HG02884 (cell line): Measurements from ENCODE around the gene WFIKKN1.

Experiments
- ATAC-seq: cut with Tn5 transposase; IDR thresholded peaks from one replicate; pipeline ENCODE4 v1.9.1; 2021; ENCODE audit warnings: mild to moderate bottlenecking, moderate library complexity; ENCODE audit not compliant: unreplicated experiment

Gene WFIKKN1

DNA sequence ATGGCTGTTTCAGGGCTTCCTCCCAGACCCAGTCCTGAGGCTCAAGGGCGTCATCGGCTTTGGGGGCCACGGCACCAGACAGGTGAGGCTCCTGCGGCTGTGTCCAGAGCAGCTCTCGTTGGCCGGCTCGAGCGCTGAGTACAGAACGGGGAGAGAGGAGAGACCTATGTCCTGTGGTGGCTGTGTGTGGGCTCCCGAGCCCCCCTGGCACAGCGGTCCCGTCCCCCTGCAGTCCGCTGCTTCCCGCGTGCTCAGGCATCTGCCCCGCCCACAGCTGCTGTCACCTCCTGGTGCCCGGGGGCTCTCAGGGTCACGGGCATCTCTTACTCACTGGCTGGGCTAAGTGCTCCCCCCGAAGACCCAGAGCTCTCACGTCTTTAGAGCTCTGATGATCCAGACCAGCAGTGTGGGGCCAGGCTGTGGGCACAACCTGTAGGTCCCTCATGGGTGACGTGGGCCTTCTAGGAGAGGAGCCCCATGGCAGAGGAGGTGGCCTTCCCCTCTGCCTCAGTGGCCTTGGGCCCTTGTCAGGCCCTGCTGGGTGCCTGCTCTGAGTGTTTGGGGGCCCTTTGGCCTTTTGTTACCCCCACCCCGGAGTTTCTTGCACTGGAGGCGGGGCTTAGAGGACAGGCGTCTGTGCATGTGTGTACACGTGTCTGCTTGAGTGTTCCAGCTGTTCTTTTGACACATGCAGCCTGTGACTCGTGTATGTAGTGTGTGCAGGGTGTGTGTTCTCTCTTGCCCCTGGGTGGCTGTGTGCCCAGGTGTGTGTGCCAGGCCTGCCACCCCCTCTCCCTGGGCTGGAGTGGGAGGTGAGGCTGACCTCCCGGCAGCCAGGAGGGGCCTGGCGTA lies 21.9 kb downstream of the WFIKKN1 start:
- no peak for ATAC-seq

DNA sequence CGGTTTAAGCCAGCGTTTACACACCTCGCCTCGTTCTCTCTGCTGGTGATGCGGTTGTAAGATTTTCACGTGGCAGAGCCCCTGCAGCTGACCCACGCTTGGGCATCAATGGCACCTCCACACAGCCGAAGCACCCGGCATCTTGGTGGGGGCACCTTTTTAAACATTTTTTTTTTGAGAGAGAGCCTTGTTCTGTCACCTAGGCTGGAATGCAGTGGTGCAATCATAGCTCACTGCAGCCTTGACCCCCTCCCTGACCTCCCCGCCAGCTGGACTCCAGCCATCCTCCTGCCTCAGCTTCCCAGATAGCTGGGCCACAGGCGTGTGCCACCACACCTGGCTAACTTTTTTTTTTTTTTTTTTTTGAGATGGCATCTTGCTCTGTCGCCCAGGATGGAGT lies 23.2 kb downstream of the WFIKKN1 start:
- ATAC-seq: no peak

DNA sequence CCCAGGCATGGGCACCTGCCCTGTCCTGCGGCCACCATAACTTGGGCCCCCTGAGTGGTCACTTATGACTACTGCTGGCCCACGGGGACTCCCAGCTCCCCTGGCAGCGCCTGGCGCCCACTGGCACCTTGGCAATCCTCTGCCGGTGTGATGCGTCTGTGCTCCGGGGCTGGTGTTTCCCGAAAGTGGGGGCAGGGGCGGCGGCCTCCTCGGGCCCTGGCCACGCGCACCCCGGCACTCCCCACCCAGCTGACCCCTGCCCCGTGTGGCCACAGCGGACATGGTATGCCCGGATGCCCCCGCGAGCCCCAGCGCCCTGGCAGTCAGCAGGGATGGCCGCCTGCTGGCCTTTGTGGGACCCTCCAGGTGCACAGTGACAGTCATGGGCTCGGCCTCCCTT lies 26.7 kb downstream of the WFIKKN1 start:
- no peak for ATAC-seq

DNA sequence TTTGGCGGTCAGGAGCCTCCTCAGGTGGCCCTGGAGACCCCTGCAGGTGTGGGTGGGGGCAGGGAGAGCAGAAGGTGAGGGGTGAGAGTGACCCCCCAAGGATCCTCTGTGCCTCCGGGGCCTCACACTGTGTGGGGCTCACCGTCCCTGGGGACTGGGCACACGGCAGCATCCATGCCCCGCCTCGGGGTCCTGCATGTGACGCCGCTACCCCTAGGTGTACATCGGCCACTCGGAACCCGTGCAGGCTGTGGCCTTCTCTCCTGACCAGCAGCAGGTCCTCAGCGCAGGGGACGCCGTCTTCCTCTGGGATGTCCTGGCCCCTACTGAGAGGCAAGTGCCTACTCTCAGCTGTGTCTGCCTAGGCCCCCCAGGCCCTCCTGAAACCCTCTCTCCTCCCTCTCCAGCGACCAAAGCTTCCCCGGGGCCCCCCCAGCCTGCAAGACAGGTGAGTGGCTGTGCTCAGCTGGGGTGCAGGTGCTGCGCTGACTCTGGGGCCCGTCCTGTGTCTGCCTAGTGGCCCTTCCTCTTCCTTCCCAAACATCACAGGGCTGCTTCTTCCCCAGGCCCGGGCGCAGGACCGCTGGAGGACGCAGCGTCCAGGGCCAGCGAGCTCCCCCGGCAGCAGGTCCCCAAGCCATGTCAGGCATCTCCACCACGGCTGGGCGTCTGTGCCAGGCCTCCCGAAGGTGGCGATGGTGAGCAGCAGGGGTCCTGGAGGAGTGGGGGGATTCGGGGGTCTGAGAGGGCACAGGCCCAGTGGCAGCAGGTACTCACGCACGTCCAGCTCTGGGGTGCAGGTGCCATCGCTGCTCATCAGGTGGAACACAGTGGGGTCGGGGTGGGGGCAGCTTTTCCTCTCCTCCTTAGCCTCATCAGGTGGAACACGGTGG lies 28.1 kb downstream of the WFIKKN1 start:
- ATAC-seq: no peak

DNA sequence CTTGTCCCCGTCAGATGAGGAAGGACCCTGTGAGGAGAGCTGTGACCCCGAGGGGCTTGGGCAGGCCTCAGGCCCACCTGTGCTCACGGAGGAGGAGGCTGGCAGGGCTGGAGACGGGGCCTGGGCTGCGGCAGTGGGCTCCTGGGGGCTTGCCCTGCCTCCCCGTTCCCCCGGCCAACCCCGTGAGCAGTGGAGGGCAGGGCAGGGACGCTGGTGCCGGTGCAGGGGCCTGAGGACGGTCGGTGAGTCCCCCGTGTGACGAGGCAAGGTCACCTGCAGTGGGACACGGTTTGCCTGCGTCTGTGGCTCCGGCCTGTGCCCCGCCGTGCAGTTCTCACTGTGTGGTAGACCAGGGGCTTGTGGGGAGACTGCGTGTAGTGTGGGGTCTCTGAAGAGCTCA lies 28.8 kb downstream of the WFIKKN1 start:
- ATAC-seq: no peak

DNA sequence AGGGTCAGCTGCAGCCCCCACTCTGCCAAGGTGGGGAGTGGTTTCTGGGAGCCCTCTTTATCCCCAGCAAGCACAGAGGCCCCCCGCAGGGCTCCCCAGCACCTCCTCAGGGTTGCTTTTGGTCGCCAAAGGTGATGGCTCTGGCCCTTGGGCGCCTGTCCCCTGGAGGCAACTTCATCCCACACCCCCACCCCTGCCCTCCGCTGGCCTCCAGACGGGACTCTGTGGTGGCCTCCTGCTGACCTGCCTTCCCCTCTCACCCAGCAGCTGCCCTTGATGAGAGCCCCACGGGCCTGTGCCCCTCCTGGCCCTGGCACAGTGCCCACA lies 29.3 kb downstream of the WFIKKN1 start:
- ATAC-seq: no peak

DNA sequence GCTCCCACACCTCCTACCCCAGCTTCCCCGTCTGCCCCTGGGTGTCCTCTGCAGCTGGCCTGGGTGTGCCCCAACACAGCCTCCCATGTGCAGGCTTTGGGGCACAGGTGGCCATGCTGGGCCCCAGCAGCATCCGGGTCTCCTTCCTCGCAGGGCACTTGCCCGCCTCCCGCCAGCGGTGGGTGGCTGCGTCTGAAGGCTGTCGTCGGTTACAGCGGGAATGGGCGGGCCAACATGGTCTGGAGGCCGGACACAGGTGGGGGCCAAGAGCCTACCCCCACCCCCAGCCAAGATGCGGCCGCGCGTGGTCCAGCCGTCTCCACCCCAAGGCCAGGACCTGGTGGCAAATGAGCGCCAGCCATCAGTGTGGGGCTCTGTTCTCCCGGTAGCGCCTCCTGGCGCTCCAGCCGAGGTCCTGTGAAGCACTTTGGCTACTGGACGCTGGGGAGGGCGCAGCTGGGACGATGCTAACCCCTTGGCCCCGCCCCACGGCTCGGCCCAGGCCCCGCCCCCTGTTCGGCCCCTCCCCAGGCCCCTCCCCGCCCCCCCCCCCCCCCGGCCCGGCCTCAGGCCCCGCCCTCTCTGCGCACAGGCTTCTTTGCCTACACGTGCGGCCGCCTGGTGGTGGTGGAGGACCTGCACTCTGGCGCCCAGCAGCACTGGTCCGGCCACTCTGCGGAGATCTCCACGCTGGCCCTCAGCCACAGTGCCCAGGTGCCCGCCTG lies 29.8 kb downstream of the WFIKKN1 start:
- ATAC-seq: no peak

DNA sequence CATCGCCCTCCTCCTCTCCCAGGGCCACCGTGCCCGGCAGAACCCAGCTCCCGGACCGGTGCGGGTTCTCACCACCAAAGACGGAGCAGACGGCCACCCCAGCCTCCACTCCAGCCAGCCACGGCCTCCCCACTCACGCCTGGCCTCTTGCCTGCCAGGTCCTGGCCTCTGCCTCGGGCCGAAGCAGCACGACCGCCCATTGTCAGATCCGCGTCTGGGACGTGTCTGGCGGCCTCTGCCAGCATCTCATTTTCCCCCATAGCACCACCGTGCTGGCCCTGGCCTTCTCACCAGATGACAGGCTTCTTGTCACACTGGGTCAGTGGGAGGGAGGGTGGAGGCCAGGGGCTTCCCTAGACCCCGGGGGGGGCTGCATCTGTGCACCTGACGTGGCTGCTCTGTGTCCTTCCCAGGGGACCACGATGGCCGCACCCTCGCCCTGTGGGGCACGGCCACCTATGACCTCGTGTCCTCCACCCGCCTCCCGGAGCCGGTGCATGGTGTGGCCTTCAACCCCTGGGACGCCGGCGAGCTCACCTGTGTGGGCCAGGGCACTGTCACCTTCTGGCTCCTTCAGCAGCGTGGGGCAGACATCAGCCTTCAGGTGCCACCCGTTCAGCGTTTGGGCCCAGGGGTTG lies 30.5 kb downstream of the WFIKKN1 start:
- ATAC-seq: no peak

DNA sequence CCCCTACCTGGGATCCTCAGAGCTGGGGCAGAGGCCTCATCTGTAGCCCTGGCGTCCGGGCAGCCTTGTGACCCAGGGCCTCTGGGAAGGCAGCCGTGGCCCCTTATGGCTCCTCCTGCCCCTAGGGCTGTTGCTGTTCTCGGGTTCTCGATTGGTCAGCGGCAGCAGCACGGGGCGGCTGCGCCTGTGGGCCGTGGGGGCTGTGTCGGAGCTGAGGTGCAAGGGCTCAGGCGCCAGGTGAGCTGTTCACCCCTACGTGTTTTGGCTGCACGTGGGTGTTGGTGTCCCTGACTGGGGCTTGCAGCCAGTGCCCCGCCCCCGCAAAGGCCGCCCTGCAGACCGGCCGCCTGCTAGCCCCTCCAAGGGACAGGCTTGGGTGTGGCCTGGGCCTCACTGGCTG lies 31.3 kb downstream of the WFIKKN1 start:
- ATAC-seq: no peak

DNA sequence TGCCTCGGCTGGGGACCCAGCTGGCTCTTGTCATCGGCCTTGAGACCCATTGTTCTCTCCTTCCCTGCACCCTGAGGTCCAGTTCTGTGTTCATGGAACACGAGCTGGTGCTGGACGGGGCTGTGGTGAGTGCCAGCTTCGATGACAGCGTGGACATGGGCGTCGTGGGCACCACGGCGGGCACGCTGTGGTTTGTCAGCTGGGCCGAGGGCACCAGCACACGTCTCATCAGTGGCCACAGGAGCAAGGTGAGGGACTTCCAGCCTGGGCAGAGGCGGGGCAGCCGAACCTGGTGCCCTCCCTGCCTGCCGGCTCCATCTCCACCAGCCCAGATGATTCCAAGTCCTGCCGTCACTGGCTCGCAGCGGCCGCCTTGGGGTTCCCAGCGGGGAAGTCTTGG lies 31.8 kb downstream of the WFIKKN1 start:
- no peak for ATAC-seq

DNA sequence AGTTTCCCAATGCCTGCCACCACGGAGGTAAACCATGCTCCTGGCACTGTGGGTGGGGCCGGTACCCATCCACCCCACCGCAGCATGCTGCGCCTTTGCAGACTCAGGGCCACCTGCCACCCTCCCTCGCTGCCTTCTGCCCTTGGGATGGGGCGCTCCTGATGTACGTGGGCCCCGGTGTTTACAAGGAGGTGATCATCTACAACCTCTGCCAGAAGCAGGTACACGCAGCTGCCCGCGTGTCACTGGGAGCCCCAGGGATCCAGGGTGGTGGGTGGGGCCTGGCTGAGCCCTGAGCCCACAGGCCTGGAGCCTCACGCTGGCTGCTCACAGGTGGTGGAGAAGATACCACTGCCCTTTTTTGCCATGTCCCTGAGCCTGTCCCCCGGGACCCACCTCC lies 35.8 kb downstream of the WFIKKN1 start:
- no peak for ATAC-seq

DNA sequence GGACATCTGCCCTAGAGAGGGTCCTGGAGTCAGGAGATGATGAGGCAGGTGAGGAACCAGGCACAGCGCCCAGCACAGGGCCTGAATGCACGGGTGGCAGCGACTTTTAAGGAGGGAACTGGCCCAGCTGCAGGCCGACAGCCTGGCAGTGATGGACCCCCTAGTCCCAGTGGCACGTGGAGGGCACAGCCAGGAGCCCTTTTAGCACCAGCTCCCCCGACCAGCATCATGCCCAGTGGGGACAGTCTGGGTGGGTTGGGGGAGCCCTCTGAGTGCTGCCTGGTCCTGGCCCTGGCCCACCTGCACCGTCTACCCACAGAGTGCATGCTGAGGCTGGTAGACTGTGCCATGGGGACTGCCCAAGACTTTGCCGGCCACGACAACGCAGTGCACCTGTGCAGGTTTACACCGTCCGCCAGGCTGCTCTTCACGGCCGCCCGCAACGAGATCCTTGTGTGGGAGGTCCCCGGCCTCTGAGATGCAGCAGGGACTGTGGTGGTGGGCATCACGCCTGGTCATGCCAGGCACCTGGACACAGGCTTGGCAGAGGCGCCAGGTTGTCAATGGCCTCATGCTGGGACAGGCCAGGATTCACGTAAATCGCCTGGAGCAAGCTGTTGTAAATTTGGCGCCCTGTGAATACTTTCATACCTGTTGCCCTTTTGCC lies 36.5 kb downstream of the WFIKKN1 start:
- no peak for ATAC-seq

DNA sequence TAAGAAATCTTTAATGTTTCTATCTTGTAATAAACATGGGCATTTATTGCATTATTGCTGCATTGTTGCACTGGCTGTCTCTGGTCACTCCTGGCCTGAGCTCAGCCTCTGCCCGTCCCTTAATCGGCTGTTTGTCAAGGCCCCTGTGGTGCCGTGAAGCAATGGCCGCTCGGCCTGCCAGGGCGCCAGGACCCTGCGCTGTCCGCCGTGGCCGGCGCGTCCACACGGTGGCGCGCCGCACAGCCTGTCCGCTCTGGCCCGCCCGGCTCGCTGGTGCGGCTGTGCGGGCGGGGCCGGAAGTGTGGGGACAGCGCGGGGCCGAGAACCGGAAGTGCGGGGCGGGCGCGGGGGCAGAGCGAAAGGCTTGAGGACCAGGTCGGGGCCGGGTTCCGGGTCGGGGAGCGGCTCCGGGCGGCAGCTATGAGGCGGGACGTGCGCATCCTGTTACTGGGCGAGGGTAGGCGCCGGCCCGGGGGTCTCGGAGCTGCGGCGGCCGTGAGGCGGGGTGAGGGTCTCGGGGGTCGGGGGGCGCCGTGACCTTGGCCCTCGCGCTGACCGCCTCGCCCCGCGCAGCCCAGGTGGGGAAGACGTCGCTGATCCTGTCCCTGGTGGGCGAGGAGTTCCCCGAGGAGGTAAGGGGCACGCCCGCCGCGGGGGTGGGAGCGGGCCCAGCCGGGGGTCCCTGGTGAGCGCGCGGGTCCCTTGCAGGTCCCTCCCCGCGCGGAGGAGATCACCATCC lies 37.2 kb downstream of the WFIKKN1 start, which contains the start of gene RHOT2:
TSS of gene RHOT2 (plus strand) at position 353 of the 739 bp plus-strand sequence. CDS start at position 421, 68 bp downstream.
- peak; percentile 68 for ATAC-seq

DNA sequence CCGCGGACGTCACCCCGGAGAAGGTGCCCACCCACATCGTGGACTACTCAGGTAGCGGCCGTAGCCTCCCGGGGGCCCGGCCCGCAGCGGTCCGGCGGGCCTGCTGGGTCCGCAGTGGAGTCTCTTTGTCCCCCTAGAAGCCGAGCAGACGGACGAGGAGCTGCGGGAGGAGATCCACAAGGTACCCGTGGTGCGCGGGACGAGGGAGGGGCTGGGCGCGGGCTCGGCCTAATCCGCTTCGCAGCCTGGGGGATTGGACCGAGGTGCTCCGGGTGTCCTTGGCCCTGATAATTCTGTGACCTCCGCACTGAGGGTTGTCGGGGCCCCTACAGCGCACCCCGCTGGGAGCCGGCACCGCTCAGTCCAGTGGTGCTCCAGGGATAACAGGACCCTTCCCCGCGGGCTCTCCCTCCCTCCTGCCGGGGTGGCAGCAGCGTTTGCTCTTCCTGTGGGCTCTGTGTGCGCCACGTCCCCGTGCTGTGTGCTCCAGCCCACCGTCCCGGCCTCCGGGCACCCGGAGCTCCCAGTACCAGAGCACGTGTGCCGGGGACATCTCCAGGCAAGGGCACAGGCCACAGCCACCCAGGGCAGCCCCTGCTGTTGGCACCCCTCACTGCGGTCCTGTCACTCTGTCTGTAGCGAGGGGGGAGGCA lies 37.9 kb downstream of the WFIKKN1 start:
- ATAC-seq: peak; percentile 7

DNA sequence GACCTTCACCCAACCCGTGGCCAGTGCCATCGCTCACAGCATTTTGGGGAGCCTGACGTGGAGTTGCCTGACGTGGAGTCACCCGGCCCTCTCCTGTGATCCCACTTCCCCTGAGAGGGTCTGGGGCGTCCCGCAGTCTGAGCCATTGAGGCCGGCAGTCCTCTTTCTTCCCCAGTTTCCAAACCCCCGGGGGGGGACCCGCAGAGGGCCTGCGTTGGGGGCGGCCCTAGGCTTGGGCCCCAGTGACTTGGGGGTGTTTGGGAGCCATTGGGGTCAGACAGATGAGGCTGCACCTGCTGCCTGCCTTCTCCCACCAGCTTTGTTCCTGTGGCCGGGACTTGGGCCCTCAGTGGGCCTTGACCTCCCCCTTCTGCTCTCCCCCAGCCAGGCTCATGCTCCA lies 38.9 kb downstream of the WFIKKN1 start:
- no peak for ATAC-seq

DNA sequence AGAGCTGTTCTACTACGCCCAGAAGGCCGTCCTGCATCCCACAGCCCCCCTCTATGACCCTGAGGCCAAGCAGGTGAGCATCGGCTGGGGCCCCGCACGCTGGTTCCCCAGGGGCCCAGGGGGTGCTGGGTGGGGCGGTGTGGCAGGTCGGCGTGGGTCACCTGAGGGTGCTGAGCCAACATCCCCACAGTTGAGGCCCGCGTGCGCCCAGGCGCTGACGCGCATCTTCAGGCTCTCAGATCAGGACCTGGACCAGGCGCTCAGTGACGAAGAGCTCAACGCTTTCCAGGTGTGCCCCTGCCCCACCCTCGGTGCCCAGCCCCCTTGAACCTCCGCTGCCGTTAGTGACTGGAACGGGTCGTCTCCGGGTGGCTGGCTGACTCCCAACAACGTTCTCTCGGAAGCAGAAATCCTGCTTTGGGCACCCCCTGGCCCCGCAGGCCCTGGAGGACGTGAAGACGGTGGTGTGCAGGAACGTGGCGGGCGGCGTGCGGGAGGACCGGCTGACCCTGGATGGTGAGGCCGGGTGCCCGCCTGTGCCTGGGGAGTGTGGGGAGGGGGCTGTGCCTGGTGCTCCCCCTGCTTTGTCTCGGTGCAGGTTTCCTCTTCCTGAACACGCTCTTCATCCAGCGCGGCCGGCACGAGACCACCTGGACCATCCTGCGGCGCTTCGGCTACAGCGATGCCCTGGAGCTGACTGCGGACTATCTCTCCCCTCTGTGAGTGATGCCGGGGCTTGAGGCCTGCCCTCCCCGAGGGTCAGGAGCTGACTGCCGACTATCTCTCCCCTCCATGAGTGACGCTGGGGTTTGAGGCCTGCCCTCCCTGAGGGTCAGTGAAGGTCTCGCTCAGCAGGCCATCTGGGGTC lies 39.9 kb downstream of the WFIKKN1 start:
- no peak for ATAC-seq

DNA sequence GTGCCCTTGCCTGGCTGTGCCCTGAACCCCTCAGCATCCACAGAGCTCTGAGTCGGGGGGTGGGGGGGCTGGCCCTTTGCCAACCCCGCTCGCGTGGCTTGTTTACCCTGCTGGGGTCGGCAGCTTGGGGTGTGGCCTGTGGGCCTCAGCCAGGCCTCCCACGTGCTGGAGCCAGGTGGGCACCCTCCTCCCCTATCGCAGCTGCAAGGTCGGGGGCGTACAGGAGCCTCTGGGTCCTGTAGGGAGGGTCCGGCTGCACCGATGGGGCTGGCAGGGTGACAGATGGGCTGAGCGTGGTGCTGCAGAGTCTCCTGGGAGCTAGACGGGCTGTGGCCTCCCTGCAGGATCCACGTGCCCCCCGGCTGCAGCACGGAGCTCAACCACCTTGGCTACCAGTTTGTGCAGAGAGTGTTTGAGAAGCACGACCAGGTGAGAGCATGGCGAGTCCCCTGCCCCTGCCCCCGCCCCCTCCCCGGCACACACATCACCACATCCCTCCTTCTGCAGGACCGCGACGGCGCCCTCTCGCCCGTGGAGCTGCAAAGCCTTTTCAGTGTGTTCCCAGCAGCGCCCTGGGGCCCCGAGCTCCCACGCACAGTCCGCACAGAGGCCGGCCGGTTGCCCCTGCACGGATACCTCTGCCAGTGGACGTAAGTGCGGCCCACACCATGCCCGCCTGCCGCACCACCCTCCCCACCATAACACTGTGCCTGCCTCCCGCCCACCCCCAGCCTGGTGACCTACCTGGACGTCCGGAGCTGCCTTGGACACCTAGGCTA lies 40.8 kb downstream of the WFIKKN1 start:
- no peak for ATAC-seq
